NOMO-1 treated with dmso at 0.1 percent for 144 hours (cell line): Measurements from ENCODE around the gene SLC24A3.
"Not testable (repeated sequence)": the region's sequence is repeated elsewhere in the genome, so short reads cannot be mapped to it uniquely, and the experiment has no call there.

ENCODE experiments used
- DNase-seq: peaks from one replicate; lab custom pipeline; 2025; ENCODE audit not compliant: unreplicated experiment; lab: John Stamatoyannopoulos, UW

The SLC24A3 gene

GRCh38 chr20:19727251-19727847 lies 514.9 kb downstream of the SLC24A3 start:
- no peak for DNase-seq

DNA sequence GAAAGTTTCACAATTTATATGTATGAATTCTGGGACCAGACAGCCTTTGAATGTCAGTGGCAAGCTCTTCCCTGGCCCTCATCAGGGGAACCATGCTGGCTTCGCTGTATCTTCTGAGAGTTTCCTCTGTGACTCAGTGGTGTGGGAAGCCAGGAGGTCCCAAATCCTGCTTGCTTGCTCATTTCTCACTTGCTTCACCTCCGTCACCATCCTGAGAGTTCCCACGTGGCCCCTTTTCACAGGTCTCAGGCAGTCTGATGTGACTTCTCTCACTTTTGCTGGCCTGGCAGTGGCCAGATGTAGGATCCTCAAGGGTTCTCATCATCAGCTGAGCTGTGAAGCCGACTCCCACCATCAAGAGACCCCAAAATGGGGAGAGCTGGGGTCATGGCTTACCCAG lies 517.2 kb downstream of the SLC24A3 start:
- no peak for DNase-seq

DNA sequence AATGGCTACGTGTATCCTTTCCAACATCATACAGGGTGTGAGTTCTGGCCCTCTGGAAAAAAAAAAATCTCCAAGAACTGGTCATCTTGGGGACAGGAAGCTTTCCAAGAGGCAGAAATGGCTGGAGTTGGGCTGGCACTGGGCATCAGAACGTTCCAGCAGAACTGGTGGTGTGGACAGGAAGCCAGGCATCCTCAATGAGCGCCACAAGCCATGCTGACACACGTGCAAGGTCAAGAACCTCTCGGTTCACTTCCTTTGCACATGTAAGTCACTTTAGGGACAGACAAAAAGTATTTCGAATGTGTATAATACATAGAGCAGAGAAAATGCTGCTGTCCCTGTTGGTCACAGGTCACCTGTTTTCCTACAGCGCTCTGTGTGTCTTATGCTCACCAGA lies 518.3 kb downstream of the SLC24A3 start:
- no peak for DNase-seq

- DNase-seq = no peak
Observed at GRCh38 chr20:19734811-19735210, 522.4 kb downstream of the SLC24A3 start.

GRCh38 chr20:19735446-19735845 lies 523.0 kb downstream of the SLC24A3 start:
- DNase-seq = peak; percentile 58

GRCh38 chr20:19737025-19737424 lies 524.6 kb downstream of the SLC24A3 start:
- DNase-seq = peak; percentile 71

GRCh38 chr20:19738951-19739350 lies 526.5 kb downstream of the SLC24A3 start:
- DNase-seq = no peak

DNA sequence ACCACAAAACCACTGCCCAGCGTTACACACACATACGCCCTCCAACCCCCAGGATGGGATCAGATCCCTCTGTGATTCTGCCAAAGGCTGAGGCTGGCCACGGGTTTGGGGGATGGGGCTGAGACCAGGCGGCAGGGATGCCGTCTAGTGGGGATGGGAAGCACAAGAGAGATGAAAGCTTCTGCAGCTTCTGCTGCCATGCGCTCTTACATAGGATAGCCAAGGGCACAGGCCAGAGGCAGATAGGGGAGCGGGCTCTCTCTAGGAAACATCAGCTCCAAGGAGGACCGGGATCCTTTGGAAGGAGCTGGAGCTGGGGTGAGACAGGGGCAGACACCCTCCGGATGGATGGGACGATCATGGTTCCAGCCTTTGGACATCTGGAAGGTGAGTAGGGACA lies 526.9 kb downstream of the SLC24A3 start:
- DNase-seq = no peak

GRCh38 chr20:19740512-19740911 lies 528.1 kb downstream of the SLC24A3 start:
- no peak for DNase-seq

- DNase-seq = no peak
Observed at GRCh38 chr20:19741924-19742323, 529.5 kb downstream of the SLC24A3 start.

GRCh38 chr20:19742974-19743639 lies 530.7 kb downstream of the SLC24A3 start:
- DNase-seq = peak; percentile 31

- DNase-seq = no peak
Observed at GRCh38 chr20:19743640-19743995, 531.2 kb downstream of the SLC24A3 start.

- no peak for DNase-seq
Observed at GRCh38 chr20:19745106-19745505, 532.7 kb downstream of the SLC24A3 start.

- no peak for DNase-seq
Observed at GRCh38 chr20:19745584-19745983, 533.1 kb downstream of the SLC24A3 start.

DNA sequence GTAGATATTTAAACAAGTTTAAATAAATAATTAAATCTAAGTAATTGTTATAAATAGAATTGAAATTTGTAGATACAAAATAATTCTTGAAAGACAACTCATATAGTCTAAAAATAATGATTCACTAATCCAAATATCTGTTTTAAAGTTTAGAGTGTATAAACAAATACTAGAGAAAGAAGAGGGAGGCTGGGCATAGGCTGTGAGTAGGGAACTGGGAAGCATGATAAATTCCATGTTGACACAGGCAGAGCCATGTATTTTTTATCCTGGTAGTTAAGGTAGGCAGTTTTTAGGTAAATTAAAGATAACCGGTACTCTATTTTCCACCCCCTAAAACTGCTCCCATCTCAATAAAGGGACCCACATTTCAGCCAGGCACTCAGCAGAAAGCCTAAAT lies 534.0 kb downstream of the SLC24A3 start:
- no peak for DNase-seq

DNA sequence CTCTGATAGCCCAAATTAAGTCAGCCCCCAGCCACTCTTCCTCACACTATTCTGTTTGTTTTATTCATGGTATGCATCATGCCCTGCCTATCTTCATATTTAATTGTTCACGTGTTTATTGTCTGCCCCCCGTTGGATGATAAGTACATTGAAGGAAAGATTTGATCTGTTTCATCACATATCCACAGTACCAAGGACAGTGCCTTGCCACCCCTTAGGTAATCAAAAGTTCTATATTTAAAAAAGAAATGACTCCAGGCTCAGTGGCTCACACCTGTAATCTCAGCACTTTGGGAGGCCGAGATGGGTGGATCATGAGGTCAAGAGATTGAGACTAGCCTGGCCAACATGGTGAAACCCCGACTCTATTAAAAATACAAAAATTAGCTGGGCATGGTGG lies 535.5 kb downstream of the SLC24A3 start:
- no peak for DNase-seq

GRCh38 chr20:19748681-19749080 lies 536.2 kb downstream of the SLC24A3 start:
- no peak for DNase-seq

DNA sequence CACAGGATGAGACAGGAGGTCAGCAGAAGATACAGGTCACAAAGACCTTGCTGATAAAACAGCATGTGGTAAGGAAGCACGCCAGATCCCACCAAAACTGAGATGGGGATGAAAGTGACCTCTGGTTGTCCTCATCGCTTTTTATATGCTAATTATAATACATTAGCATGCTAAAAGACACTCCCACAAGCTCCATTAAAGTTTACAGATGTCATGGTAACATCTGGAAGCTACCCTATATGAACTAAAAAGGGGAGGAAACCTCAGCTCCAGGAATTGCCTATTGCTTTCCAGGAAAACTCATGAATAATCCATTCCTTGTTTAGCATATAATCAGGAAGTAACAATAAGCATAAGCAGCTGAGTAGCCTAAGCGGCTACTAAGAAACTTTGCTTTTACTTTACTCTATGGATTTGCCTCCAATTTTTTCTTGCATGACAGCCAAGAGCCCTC lies 537.2 kb downstream of the SLC24A3 start:
- DNase-seq = no peak

GRCh38 chr20:19750101-19750606 lies 537.7 kb downstream of the SLC24A3 start:
- DNase-seq = no peak

- DNase-seq = peak; percentile 47
Observed at GRCh38 chr20:19750907-19751636, 538.6 kb downstream of the SLC24A3 start.

DNA sequence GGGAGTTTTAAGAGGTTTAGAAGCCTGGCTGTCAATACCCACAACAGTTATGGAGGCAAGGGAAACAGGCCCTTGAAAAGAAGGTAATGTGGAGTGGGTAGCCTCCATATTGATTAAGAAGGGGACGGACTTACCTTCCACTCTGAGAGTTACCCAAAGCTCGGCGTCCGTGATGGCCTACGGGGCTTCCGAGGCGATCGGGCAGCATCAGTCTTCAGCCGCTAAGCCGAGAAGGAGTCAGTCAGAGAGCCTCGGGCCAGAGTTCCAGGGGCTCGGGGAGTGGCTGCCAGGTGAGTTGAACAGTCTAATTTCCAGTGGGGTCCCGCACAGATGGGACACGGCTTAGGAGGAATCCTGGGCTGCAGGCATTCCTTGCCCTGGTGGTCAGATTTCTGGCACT lies 541.8 kb downstream of the SLC24A3 start:
- DNase-seq = not testable (repeated sequence)
